ENCODE data around the gene SMIM30. TPM values are rescaled to one million over a fixed set of nuclear protein-coding genes. Genes with fewer than 3 reads are reported as not detected.
A peak's percentile ranks its signal among the peaks of the same experiment; 100 is the strongest.
"Not testable (repeated sequence)": the region's sequence is repeated elsewhere in the genome, so short reads cannot be mapped to it uniquely, and the experiment has no call there.

SMIM30 gene
- 10 to 100 TPM; 36.2 to 53.1 (median 44.0) TPM for total RNA-seq

- H3K4me1 ChIP-seq, result peaks cover 0 to 13% (median 3%) of the 10 kb centered on the region in 3 donors
- H3K27ac ChIP-seq, result peak within 1 kb of the TSS; percentile 44 to 78 (median 67)
- H3K27me3 ChIP-seq, result no peaks in the 10 kb centered on the region
- TF ChIP-seq POLR2AphosphoS5 (IDR thresholded peaks at IDR 0.05), result peak; percentile 85
- no peak for TF ChIP-seq EP300 (IDR thresholded peaks at IDR 0.05)
- no peak for TF ChIP-seq CTCF (IDR thresholded peaks at IDR 0.05)
- TF ChIP-seq POLR2A (IDR thresholded peaks at IDR 0.05), result peak; percentile 48 to 56
- H3K4me3 ChIP-seq, result peak within 1 kb of the TSS; percentile 55 to 99
- 0 to 2% methylated on average over 8 to 35 of the region's 35 CpGs for WGBS, 2 donors (ENCODE audit: low coverage in 1 of 2)
- no peaks in the 10 kb centered on the region for H3K9me3 ChIP-seq
- peak; percentile 99 for ATAC-seq
- peaks cover 0 to 18% of the 10 kb centered on the region in 2 donors for H3K36me3 ChIP-seq
Observed at GRCh38 chr7:113118074-113118959, at the start of gene SMIM30. Gene SMIM30, minus strand, starts transcription at chr7:113118554. Its CDS starts 976 bp downstream, at chr7:113117578.

- WGBS, 2 donors (ENCODE audit: low coverage in 1 of 2), result 57 to 86% methylated on average over 1 of the region's 1 CpG
- not testable (repeated sequence) for H3K4me3 ChIP-seq, H3K9me3 ChIP-seq, H3K36me3 ChIP-seq, ATAC-seq, H3K27ac ChIP-seq, H3K27me3 ChIP-seq, H3K4me1 ChIP-seq
Observed at GRCh38 chr7:113166176-113166575, 47.8 kb upstream of the SMIM30 start.

DNA sequence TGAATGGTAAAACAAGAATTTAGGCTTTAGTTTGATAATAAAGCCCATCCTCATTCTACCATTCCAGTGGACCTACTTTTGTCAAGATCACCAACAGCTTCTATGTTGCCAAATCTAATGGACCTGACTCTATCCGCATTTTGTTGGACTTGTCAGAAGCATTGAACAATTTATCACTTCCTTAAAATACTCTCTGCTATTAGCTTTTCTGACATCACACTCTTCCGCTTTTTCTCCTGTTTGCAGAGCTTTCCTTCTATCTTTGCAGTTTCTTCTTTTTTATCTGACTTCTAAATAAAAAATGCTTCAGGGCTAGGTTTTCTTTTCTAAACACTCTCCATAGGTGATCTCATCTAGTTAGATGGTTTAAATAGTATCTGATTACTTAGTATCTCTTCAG is 42.7 kb upstream of the SMIM30 start:
- no peaks in the 10 kb centered on the region for H3K27me3 ChIP-seq
- H3K36me3 ChIP-seq, result no peaks in the 10 kb centered on the region
- 86 to 88% methylated on average over 2 of the region's 2 CpGs for WGBS, 2 donors (ENCODE audit: low coverage in 1 of 2)
- TF ChIP-seq CTCF (IDR thresholded peaks at IDR 0.05) (no peak), EP300 (IDR thresholded peaks at IDR 0.05) (no peak), POLR2AphosphoS5 (IDR thresholded peaks at IDR 0.05) (no peak), POLR2A (IDR thresholded peaks at IDR 0.05) (no peak)
- no peaks in the 10 kb centered on the region for H3K4me1 ChIP-seq
- no peak overlapping the region for H3K4me3 ChIP-seq
- H3K27ac ChIP-seq, result no peak overlapping the region
- ATAC-seq, result no peak
- no peaks in the 10 kb centered on the region for H3K9me3 ChIP-seq

GRCh38 chr7:113159746-113160339 is 41.5 kb upstream of the SMIM30 start:
- Histone ChIP-seq H3K36me3 (no peaks in the 10 kb centered on the region), H3K4me3 (no peak overlapping the region)

More at GRCh38 chr7:113159746-113160339, 41.5 kb upstream of the SMIM30 start:
- TF ChIP-seq POLR2AphosphoS5 (IDR thresholded peaks at IDR 0.05) (no peak), CTCF (IDR thresholded peaks at IDR 0.05) (peak in 2 of 4 experiments; percentile 10 to 53), POLR2A (IDR thresholded peaks at IDR 0.05) (no peak), EP300 (IDR thresholded peaks at IDR 0.05) (no peak)
- no peaks in the 10 kb centered on the region for H3K4me1 ChIP-seq
- no peak for ATAC-seq
- H3K27ac ChIP-seq, result no peak overlapping the region
- no peaks in the 10 kb centered on the region for H3K9me3 ChIP-seq
- no peaks in the 10 kb centered on the region for H3K27me3 ChIP-seq
- 47 to 48% methylated on average over 5 of the region's 5 CpGs for WGBS, 2 donors (ENCODE audit: low coverage in 1 of 2)

Measured in gastroesophageal sphincter (tissue), 4 donors.